Kidney epithelial cell (primary cell): ENCODE results near the gene ALDOB. TPM values are rescaled to one million over a fixed set of nuclear protein-coding genes. Genes with fewer than 3 reads are reported as not detected.

Source experiments
- DNase-seq: peaks from one replicate; pipeline ENCODE4 v3.0.0-alpha.2; 2010; ENCODE audit warnings: low read depth
- H3K27me3 ChIP-seq: 2 replicates; pipeline ENCODE4 v1.6.0; 2011; ENCODE audit warnings: low read length; ENCODE audit not compliant: control insufficient read depth, insufficient read depth
- H3K36me3 ChIP-seq: 2 replicates; pipeline ENCODE4 v1.5.1; 2011; ENCODE audit warnings: low read length; ENCODE audit not compliant: control insufficient read depth, insufficient read depth
- H3K4me3 ChIP-seq: 2 replicates; pipeline ENCODE4 v1.5.1; 2011; ENCODE audit warnings: low read depth, mild to moderate bottlenecking, control low read depth, low read length
- CTCF ChIP-seq: IDR thresholded peaks from 2 replicates; pipeline ENCODE4 v1.5.1; 2011; ENCODE audit warnings: mild to moderate bottlenecking, moderate library complexity, low read length, control low read depth, inconsistent platforms; ENCODE audit not compliant: insufficient read depth, poor library complexity, severe bottlenecking
- total RNA-seq: library from RNA; depleted of rRNA; stranded (reverse); fragments of >200 nt; gene quantifications from 2 replicates; pipeline ENCODE4 v1.2.3, GENCODE V29; 2015

Gene ALDOB
- total RNA-seq, 1 donor from 2014 or later: not detected

DNA sequence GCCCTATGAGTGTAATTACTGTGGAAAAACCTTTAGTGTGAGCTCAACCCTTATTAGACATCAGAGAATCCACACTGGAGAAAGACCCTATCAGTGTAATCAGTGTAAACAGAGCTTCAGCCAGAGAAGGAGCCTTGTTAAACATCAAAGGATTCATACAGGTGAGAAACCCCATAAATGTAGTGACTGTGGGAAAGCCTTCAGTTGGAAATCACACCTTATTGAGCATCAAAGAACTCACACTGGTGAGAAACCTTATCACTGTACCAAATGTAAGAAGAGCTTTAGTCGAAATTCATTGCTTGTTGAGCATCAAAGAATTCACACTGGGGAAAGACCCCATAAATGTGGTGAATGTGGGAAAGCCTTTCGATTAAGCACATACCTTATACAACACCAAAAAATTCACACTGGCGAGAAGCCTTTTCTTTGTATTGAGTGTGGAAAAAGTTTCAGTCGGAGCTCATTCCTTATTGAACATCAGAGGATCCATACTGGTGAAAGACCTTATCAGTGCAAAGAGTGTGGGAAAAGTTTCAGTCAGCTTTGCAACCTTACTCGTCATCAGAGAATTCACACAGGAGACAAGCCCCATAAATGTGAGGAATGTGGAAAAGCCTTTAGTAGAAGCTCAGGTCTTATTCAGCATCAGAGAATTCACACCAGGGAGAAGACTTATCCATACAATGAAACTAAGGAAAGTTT, 27.0 kb downstream of the ALDOB start:
- no peak for TF ChIP-seq CTCF
- Histone ChIP-seq H3K36me3 (peaks cover 10% of the 10 kb centered on the region), H3K27me3 (no peaks in the 10 kb centered on the region), H3K4me3 (no peak overlapping the region)
- no peak for DNase-seq

- H3K36me3 ChIP-seq: peaks cover 7% of the 10 kb centered on the region
- no peak for DNase-seq
- no peaks in the 10 kb centered on the region for H3K27me3 ChIP-seq
- no peak for TF ChIP-seq CTCF
- no peak overlapping the region for H3K4me3 ChIP-seq
Measured at GRCh38 chr9:101403516-101404285, 31.9 kb downstream of the ALDOB start.

GRCh38 chr9:101400120-101400519, 35.5 kb downstream of the ALDOB start:
- Histone ChIP-seq H3K4me3 (no peak overlapping the region), H3K27me3 (no peaks in the 10 kb centered on the region), H3K36me3 (peaks cover 2% of the 10 kb centered on the region)
- DNase-seq: no peak
- TF ChIP-seq CTCF: no peak

DNA sequence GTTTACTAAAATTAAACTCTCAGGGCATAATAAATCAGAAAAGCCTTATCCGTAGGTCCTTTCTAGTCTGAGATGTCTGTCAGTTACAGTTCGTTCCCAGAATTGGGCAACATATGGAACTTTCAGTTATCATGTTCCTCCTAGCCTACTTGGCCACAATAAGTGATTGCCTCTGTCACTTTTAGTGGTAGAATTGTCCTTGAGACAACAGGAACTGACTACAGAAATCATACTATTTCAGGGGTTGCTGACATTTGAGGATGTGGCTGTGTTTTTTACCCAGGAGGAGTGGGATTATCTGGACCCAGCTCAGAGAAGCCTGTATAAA, 36.0 kb downstream of the ALDOB start:
- Histone ChIP-seq H3K4me3 (peak overlapping the region; percentile 80), H3K27me3 (no peaks in the 10 kb centered on the region), H3K36me3 (peaks cover 2% of the 10 kb centered on the region)
- no peak for TF ChIP-seq CTCF
- no peak for DNase-seq

GRCh38 chr9:101398930-101399642, 36.5 kb downstream of the ALDOB start:
- peaks cover 2% of the 10 kb centered on the region for H3K36me3 ChIP-seq
- TF ChIP-seq CTCF: no peak
- no peak for DNase-seq
- no peaks in the 10 kb centered on the region for H3K27me3 ChIP-seq
- peak overlapping the region; percentile 80 for H3K4me3 ChIP-seq
